T-helper 17 cell (primary cell): ENCODE data around the gene PCBP2. TPM values are rescaled to one million over a fixed set of nuclear protein-coding genes. Genes with fewer than 3 reads are reported as not detected.
A peak's percentile ranks its signal among the peaks of the same experiment; 100 is the strongest.

Experiments
- ATAC-seq: fragments of 150-1000 bp; cut with Tn5 transposase; 2 replicates; pipeline ENCODE4 v1.10.0; 2021; ENCODE audit warnings: mild to moderate bottlenecking, moderate library complexity
- DNase-seq, 3 donors: peaks; one replicate each; pipeline versions ENCODE4 v3.0.0 to v3.0.0-alpha.2; 2020 to 2021
- H3K9me3 ChIP-seq: one replicate; pipeline ENCODE4 v1.7.0; 2013; ENCODE audit warnings: low read length, mild to moderate bottlenecking; ENCODE audit not compliant: control insufficient read depth, poor library complexity, severe bottlenecking
- H3K27ac Mint-ChIP-seq: one replicate; pipeline ENCODE4 v1.8.0; 2022; ENCODE audit warnings: mild to moderate bottlenecking, moderate library complexity, mixed read lengths
- H3K27me3 Mint-ChIP-seq: one replicate; pipeline ENCODE4 v1.8.0; 2022; ENCODE audit warnings: mixed read lengths
- H3K36me3 Mint-ChIP-seq: one replicate; pipeline ENCODE4 v1.8.0; 2022; ENCODE audit warnings: low read depth, mixed read lengths
- H3K4me1 Mint-ChIP-seq: one replicate; pipeline ENCODE4 v1.8.0; 2022; ENCODE audit warnings: mild to moderate bottlenecking, mixed read lengths
- H3K4me3 Mint-ChIP-seq: one replicate; pipeline ENCODE4 v1.8.0; 2022; ENCODE audit warnings: mild to moderate bottlenecking, moderate library complexity, mixed read lengths
- total RNA-seq, 4 donors: library from RNA in 2 of 4; stranded (reverse) in 2 of 4; gene quantifications; one replicate each; pipeline ENCODE4 v1.2.3 and lab custom pipeline; 2022 to 2026

PCBP2 gene
- total RNA-seq, 2 donors from 2014 or later, result 1,028 to 1,089 TPM

GRCh38 chr12:53505555-53506449 is 53.9 kb downstream of the PCBP2 start:
- Mint-ChIP-seq H3K4me3 (no peak overlapping the region), H3K4me1 (peaks cover 9% of the 10 kb centered on the region), H3K27me3 (no peaks in the 10 kb centered on the region), H3K36me3 (peaks cover 5% of the 10 kb centered on the region), H3K27ac (peak overlapping the region; percentile 76)
- DNase-seq (no peak), ATAC-seq (no peak)
- no peaks in the 10 kb centered on the region for H3K9me3 ChIP-seq

GRCh38 chr12:53506450-53506785 is 54.5 kb downstream of the PCBP2 start:
- Mint-ChIP-seq H3K4me3 (no peak overlapping the region), H3K4me1 (peaks cover 9% of the 10 kb centered on the region), H3K27ac (no peak overlapping the region), H3K36me3 (peaks cover 5% of the 10 kb centered on the region), H3K27me3 (no peaks in the 10 kb centered on the region)
- no peaks in the 10 kb centered on the region for H3K9me3 ChIP-seq
- DNase-seq (no peak), ATAC-seq (no peak)

GRCh38 chr12:53506881-53507602 is 55.1 kb downstream of the PCBP2 start, which contains the start of gene NPFF:
Gene NPFF, minus strand, starts transcription at chr12:53507484. Its CDS starts 10 bp downstream, at chr12:53507474.
- no peaks in the 10 kb centered on the region for H3K9me3 ChIP-seq
- H3K27me3 Mint-ChIP-seq, result no peaks in the 10 kb centered on the region
- H3K36me3 Mint-ChIP-seq, result peaks cover 5% of the 10 kb centered on the region
- ATAC-seq, result no peak
- H3K4me1 Mint-ChIP-seq, result peaks cover 5% of the 10 kb centered on the region
- no peak for DNase-seq
- H3K4me3 Mint-ChIP-seq, result no peak within 1 kb of the TSS
- peak within 1 kb of the TSS; percentile 6 for H3K27ac Mint-ChIP-seq

GRCh38 chr12:53507603-53507885 is 55.6 kb downstream of the PCBP2 start:
- Mint-ChIP-seq H3K4me1 (peaks cover 4% of the 10 kb centered on the region), H3K36me3 (peaks cover 5% of the 10 kb centered on the region), H3K4me3 (no peak overlapping the region), H3K27ac (peak overlapping the region; percentile 6), H3K27me3 (no peaks in the 10 kb centered on the region)
- H3K9me3 ChIP-seq, result no peaks in the 10 kb centered on the region
- ATAC-seq (no peak), DNase-seq (no peak)

- H3K4me3 Mint-ChIP-seq, result no peak overlapping the region
- H3K27ac Mint-ChIP-seq, result peak overlapping the region; percentile 2
- ATAC-seq (peak; percentile 98), DNase-seq (peak; percentile 58 to 77 (median 65))
- H3K36me3 Mint-ChIP-seq, result peaks cover 5% of the 10 kb centered on the region
- peaks cover 6% of the 10 kb centered on the region for H3K4me1 Mint-ChIP-seq
- no peaks in the 10 kb centered on the region for H3K9me3 ChIP-seq
- H3K27me3 Mint-ChIP-seq, result no peaks in the 10 kb centered on the region
These were observed 56.8 kb downstream of the PCBP2 start for GRCh38 chr12:53508534-53509170.

GRCh38 chr12:53510181-53510812 is 58.4 kb downstream of the PCBP2 start:
- no peaks in the 10 kb centered on the region for H3K9me3 ChIP-seq
- Mint-ChIP-seq H3K27me3 (no peaks in the 10 kb centered on the region), H3K36me3 (peaks cover 6% of the 10 kb centered on the region), H3K4me3 (no peak overlapping the region), H3K4me1 (peaks cover 8% of the 10 kb centered on the region), H3K27ac (no peak overlapping the region)
- ATAC-seq (no peak), DNase-seq (no peak)

GRCh38 chr12:53513712-53514410 is 62.0 kb downstream of the PCBP2 start:
- H3K36me3 Mint-ChIP-seq, result peaks cover 7% of the 10 kb centered on the region
- no peaks in the 10 kb centered on the region for H3K27me3 Mint-ChIP-seq
- peak overlapping the region; percentile 65 for H3K27ac Mint-ChIP-seq
- H3K4me1 Mint-ChIP-seq, result peaks cover 6% of the 10 kb centered on the region
- no peak for DNase-seq
- H3K4me3 Mint-ChIP-seq, result no peak overlapping the region
- no peaks in the 10 kb centered on the region for H3K9me3 ChIP-seq
- no peak for ATAC-seq

GRCh38 chr12:53514628-53515290 is 62.9 kb downstream of the PCBP2 start:
- peak overlapping the region; percentile 14 for H3K27ac Mint-ChIP-seq

GRCh38 chr12:53515291-53515680 is 63.4 kb downstream of the PCBP2 start:
- no peaks in the 10 kb centered on the region for H3K9me3 ChIP-seq
- H3K4me1 Mint-ChIP-seq, result peaks cover 6% of the 10 kb centered on the region
- no peak for ATAC-seq
- H3K27me3 Mint-ChIP-seq, result no peaks in the 10 kb centered on the region
- peak overlapping the region; percentile 59 for H3K27ac Mint-ChIP-seq
- no peak for DNase-seq
- H3K36me3 Mint-ChIP-seq, result peaks cover 9% of the 10 kb centered on the region
- H3K4me3 Mint-ChIP-seq, result no peak overlapping the region

More at GRCh38 chr12:53514628-53515290, 62.9 kb downstream of the PCBP2 start:
- no peak for DNase-seq
- H3K27me3 Mint-ChIP-seq, result no peaks in the 10 kb centered on the region
- no peaks in the 10 kb centered on the region for H3K9me3 ChIP-seq
- no peak for ATAC-seq
- H3K36me3 Mint-ChIP-seq, result peaks cover 7% of the 10 kb centered on the region
- H3K4me3 Mint-ChIP-seq, result no peak overlapping the region
- H3K4me1 Mint-ChIP-seq, result peaks cover 6% of the 10 kb centered on the region

GRCh38 chr12:53516758-53517455 is 65.0 kb downstream of the PCBP2 start:
- no peaks in the 10 kb centered on the region for H3K9me3 ChIP-seq
- ATAC-seq, result no peak
- no peak overlapping the region for H3K27ac Mint-ChIP-seq
- H3K36me3 Mint-ChIP-seq, result peaks cover 17% of the 10 kb centered on the region
- H3K27me3 Mint-ChIP-seq, result no peaks in the 10 kb centered on the region
- peaks cover 13% of the 10 kb centered on the region for H3K4me1 Mint-ChIP-seq
- H3K4me3 Mint-ChIP-seq, result no peak overlapping the region
- no peak for DNase-seq

- DNase-seq (no peak), ATAC-seq (no peak)
- no peaks in the 10 kb centered on the region for H3K9me3 ChIP-seq
- Mint-ChIP-seq H3K36me3 (peaks cover 17% of the 10 kb centered on the region), H3K4me1 (peaks cover 13% of the 10 kb centered on the region), H3K27ac (no peak overlapping the region), H3K4me3 (no peak overlapping the region), H3K27me3 (no peaks in the 10 kb centered on the region)
These were observed 66.5 kb downstream of the PCBP2 start for GRCh38 chr12:53518381-53518780.

- H3K27me3 Mint-ChIP-seq, result no peaks in the 10 kb centered on the region
- no peak for DNase-seq
These were observed 71.2 kb downstream of the PCBP2 start for GRCh38 chr12:53523131-53523530.

More at GRCh38 chr12:53523131-53523530, 71.2 kb downstream of the PCBP2 start:
- no peaks in the 10 kb centered on the region for H3K9me3 ChIP-seq
- no peak overlapping the region for H3K27ac Mint-ChIP-seq
- H3K4me1 Mint-ChIP-seq, result peaks cover 6% of the 10 kb centered on the region
- no peak for ATAC-seq
- H3K4me3 Mint-ChIP-seq, result no peak overlapping the region
- H3K36me3 Mint-ChIP-seq, result peaks cover 10% of the 10 kb centered on the region
